Measurements from ENCODE around the gene LAMA2. TPM values are rescaled to one million over a fixed set of nuclear protein-coding genes. Genes with fewer than 3 reads are reported as not detected.

LAMA2 gene
- total and polyA plus RNA-seq, 2 of the 8 experiments (the other 6 are each of a cell fraction or from before 2014, with no cell fraction given) = 1.3 to 3.8 TPM

- peak; percentile 56 for TF ChIP-seq CHD7 (IDR thresholded peaks at IDR 0.05; ENCODE audit: insufficient replicate concordance, low read length)
- TF ChIP-seq, protein P1, sequence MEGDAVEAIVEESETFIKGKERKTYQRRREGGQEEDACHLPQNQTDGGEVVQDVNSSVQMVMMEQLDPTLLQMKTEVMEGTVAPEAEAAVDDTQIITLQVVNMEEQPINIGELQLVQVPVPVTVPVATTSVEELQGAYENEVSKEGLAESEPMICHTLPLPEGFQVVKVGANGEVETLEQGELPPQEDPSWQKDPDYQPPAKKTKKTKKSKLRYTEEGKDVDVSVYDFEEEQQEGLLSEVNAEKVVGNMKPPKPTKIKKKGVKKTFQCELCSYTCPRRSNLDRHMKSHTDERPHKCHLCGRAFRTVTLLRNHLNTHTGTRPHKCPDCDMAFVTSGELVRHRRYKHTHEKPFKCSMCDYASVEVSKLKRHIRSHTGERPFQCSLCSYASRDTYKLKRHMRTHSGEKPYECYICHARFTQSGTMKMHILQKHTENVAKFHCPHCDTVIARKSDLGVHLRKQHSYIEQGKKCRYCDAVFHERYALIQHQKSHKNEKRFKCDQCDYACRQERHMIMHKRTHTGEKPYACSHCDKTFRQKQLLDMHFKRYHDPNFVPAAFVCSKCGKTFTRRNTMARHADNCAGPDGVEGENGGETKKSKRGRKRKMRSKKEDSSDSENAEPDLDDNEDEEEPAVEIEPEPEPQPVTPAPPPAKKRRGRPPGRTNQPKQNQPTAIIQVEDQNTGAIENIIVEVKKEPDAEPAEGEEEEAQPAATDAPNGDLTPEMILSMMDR (IDR thresholded peaks at IDR 0.05; ENCODE audit: control extremely low read depth in 1 of 3, insufficient read depth in 1 of 3, low read depth in 1 of 3, low read length in 3 of 3) = peak in 2 of 3 experiments; percentile 21 to 59; a peak in 2 of 4 replicates
- TF ChIP-seq SIN3A (conservative IDR thresholded peaks at IDR 0.05 in 1 of 2, IDR thresholded peaks at IDR 0.05 in 1 of 2; ENCODE audit: low read depth in 1 of 2, low read length in 2 of 2) = no peak
Observed at GRCh38 chr6:129370268-129370916, 487.5 kb downstream of the LAMA2 start (continued).
